Left renal pelvis (tissue), 4 donors: ENCODE measurements around the gene CRTC1. TPM values are rescaled to one million over a fixed set of nuclear protein-coding genes. Genes with fewer than 3 reads are reported as not detected.

Experiments
- DNase-seq, 4 donors: peaks; one replicate each; pipeline ENCODE4 v3.0.0-alpha.2; 2013; ENCODE audit warnings: low read depth in 4 of 4, low spot score in 3 of 4
- polyA plus RNA-seq, 4 donors: library from polyadenylated mRNA; unstranded; fragments of 120-200 nt; gene quantifications; one replicate each; pipeline ENCODE4 v1.2.1, GENCODE V29; 2013; ENCODE audit not compliant: insufficient read length in 4 of 4

Gene CRTC1
- polyA plus RNA-seq, 4 donors: 15.8 to 29.6 (median 17.5) TPM

- DNase-seq: no peak
These were observed 14.2 kb downstream of the CRTC1 start for GRCh38 chr19:18697680-18698079.

GRCh38 chr19:18698321-18699167 is 15.1 kb downstream of the CRTC1 start:
- no peak for DNase-seq

GRCh38 chr19:18699403-18700054 is 16.0 kb downstream of the CRTC1 start:
- DNase-seq: no peak

- peak in 1 of 4 donors; percentile 36 for DNase-seq
These were observed 17.2 kb downstream of the CRTC1 start for GRCh38 chr19:18700501-18701249.

GRCh38 chr19:18701250-18701608 is 17.7 kb downstream of the CRTC1 start:
- no peak for DNase-seq

GRCh38 chr19:18704054-18704453 is 20.6 kb downstream of the CRTC1 start:
- DNase-seq: no peak

- DNase-seq: no peak
These were observed 21.5 kb downstream of the CRTC1 start for GRCh38 chr19:18704971-18705370.

- DNase-seq: no peak
These were observed 25.2 kb downstream of the CRTC1 start for GRCh38 chr19:18708452-18709231.

- DNase-seq: no peak
These were observed 26.1 kb downstream of the CRTC1 start for GRCh38 chr19:18709546-18709945.

- DNase-seq: no peak
These were observed 26.7 kb downstream of the CRTC1 start for GRCh38 chr19:18710186-18710585.

- DNase-seq: no peak
These were observed 27.7 kb downstream of the CRTC1 start for GRCh38 chr19:18710996-18711751.

GRCh38 chr19:18711893-18712292 is 28.4 kb downstream of the CRTC1 start:
- DNase-seq: no peak

- DNase-seq: no peak
These were observed 29.5 kb downstream of the CRTC1 start for GRCh38 chr19:18712981-18713380.

- no peak for DNase-seq
These were observed 30.2 kb downstream of the CRTC1 start for GRCh38 chr19:18713550-18714117.

GRCh38 chr19:18715416-18715815 is 31.9 kb downstream of the CRTC1 start:
- no peak for DNase-seq

- no peak for DNase-seq
These were observed 33.4 kb downstream of the CRTC1 start for GRCh38 chr19:18716857-18717256.

GRCh38 chr19:18717601-18718000 is 34.1 kb downstream of the CRTC1 start:
- DNase-seq: no peak

GRCh38 chr19:18718015-18718526 is 34.6 kb downstream of the CRTC1 start:
- no peak for DNase-seq

- DNase-seq: no peak
These were observed 35.5 kb downstream of the CRTC1 start for GRCh38 chr19:18718846-18719458.
